HG03354 (cell line): Measurements from ENCODE around the gene CELF5.
"Not testable (repeated sequence)": the region's sequence is repeated elsewhere in the genome, so short reads cannot be mapped to it uniquely, and the experiment has no call there.

Experiments used
- ATAC-seq: cut with Tn5 transposase; IDR thresholded peaks from one replicate; pipeline ENCODE4 v1.9.1; 2021; ENCODE audit warnings: mild to moderate bottlenecking; ENCODE audit not compliant: unreplicated experiment, poor library complexity, severe bottlenecking

Gene CELF5

GRCh38 chr19:3313199-3313575 is 88.7 kb downstream of the CELF5 start:
- no peak for ATAC-seq

- no peak for ATAC-seq
These were observed 90.7 kb downstream of the CELF5 start for GRCh38 chr19:3314962-3315675.

GRCh38 chr19:3315676-3315973 is 91.2 kb downstream of the CELF5 start:
- no peak for ATAC-seq

GRCh38 chr19:3316132-3316648 is 91.7 kb downstream of the CELF5 start:
- ATAC-seq, result no peak

- no peak for ATAC-seq
These were observed 92.3 kb downstream of the CELF5 start for GRCh38 chr19:3316659-3317207.

- no peak for ATAC-seq
These were observed 95.3 kb downstream of the CELF5 start for GRCh38 chr19:3319643-3320353.

- no peak for ATAC-seq
These were observed 95.9 kb downstream of the CELF5 start for GRCh38 chr19:3320354-3320670.

GRCh38 chr19:3320853-3321252 is 96.4 kb downstream of the CELF5 start:
- ATAC-seq, result no peak

GRCh38 chr19:3321696-3322095 is 97.2 kb downstream of the CELF5 start:
- no peak for ATAC-seq

- ATAC-seq, result no peak
These were observed 97.9 kb downstream of the CELF5 start for GRCh38 chr19:3322199-3322978.

GRCh38 chr19:3323026-3323425 is 98.6 kb downstream of the CELF5 start:
- ATAC-seq, result no peak

- no peak for ATAC-seq
These were observed 99.2 kb downstream of the CELF5 start for GRCh38 chr19:3323658-3324057.

GRCh38 chr19:3324405-3324856 is 100.0 kb downstream of the CELF5 start:
- ATAC-seq, result no peak

- no peak for ATAC-seq
These were observed 101.0 kb downstream of the CELF5 start for GRCh38 chr19:3325451-3325850.

GRCh38 chr19:3328743-3329142 is 104.3 kb downstream of the CELF5 start:
- no peak for ATAC-seq

GRCh38 chr19:3330047-3330446 is 105.6 kb downstream of the CELF5 start:
- no peak for ATAC-seq

GRCh38 chr19:3332232-3332631 is 107.8 kb downstream of the CELF5 start:
- ATAC-seq, result not testable (repeated sequence)

GRCh38 chr19:3333020-3333583 is 108.6 kb downstream of the CELF5 start:
- ATAC-seq, result no peak

- ATAC-seq, result no peak
These were observed 109.2 kb downstream of the CELF5 start for GRCh38 chr19:3333662-3334061.

GRCh38 chr19:3334749-3335430 is 110.4 kb downstream of the CELF5 start:
- not testable (repeated sequence) for ATAC-seq
